Ascending aorta (tissue), 2 donors: ENCODE data around the gene ARFGAP2. TPM values are rescaled to one million over a fixed set of nuclear protein-coding genes. Genes with fewer than 3 reads are reported as not detected.

Experiments
- DNase-seq, 2 donors: peaks; one replicate each; pipeline ENCODE4 v3.0.0-alpha.2; 2019; ENCODE audit warnings: low spot score in 2 of 2
- H3K27ac ChIP-seq, 2 donors: fragments of 200-600 bp; sonication (generic); one replicate each; pipeline ENCODE4 v1.5.1; 2016 to 2017; ENCODE audit warnings: mild to moderate bottlenecking in 1 of 2
- H3K27me3 ChIP-seq: fragments of 200-600 bp; sonication (generic); one replicate; pipeline ENCODE4 v1.5.1; 2017
- H3K36me3 ChIP-seq, 2 donors: fragments of 200-600 bp; sonication (generic); one replicate each; pipeline ENCODE4 v1.5.1; 2016
- H3K4me1 ChIP-seq, 2 donors: fragments of 200-600 bp; sonication (generic); one replicate each; pipeline ENCODE4 v1.5.1; 2016 to 2017; ENCODE audit warnings: mild to moderate bottlenecking in 1 of 2
- H3K4me3 ChIP-seq, 2 donors: fragments of 200-600 bp; sonication (generic); one replicate each; pipeline ENCODE4 v1.5.1; 2016 to 2017; ENCODE audit warnings: mild to moderate bottlenecking in 1 of 2
- H3K9me3 ChIP-seq, 2 donors: fragments of 200-600 bp; sonication (generic); one replicate each; pipeline ENCODE4 v1.5.1; 2016
- CTCF ChIP-seq, 3 experiments: fragments of 200-600 bp in 2 of 3; fragments of 450-650 bp in 1 of 3; sonication (generic) in 2 of 3; IDR thresholded peaks; one replicate each; pipeline ENCODE4 v1.5.1; 2016 to 2019; ENCODE audit warnings: antibody characterized with exemption in 3 of 3, mild to moderate bottlenecking in 1 of 3, moderate library complexity in 1 of 3
- intact Hi-C: fragments of 100-400 bp; cut with DNase I; formaldehyde crosslinking; loops from one replicate; pipeline ENCODE4 v1.15.1; 2023
- total RNA-seq: library from RNA; depleted of rRNA; stranded (reverse); fragments of >200 nt; gene quantifications from one replicate; pipeline ENCODE4 v1.1.0, GENCODE V29; 2016

ARFGAP2 gene
- total RNA-seq, 1 donor from 2014 or later, result 66.1 TPM

GRCh38 chr11:47156333-47156732, 20.3 kb downstream of the ARFGAP2 start:
- no peak for DNase-seq
- Histone ChIP-seq H3K27ac (no peak overlapping the region), H3K4me3 (no peak overlapping the region), H3K36me3 (peaks cover 0 to 24% of the 10 kb centered on the region in 2 donors), H3K27me3 (no peaks in the 10 kb centered on the region), H3K4me1 (peaks cover 0 to 3% of the 10 kb centered on the region in 2 donors), H3K9me3 (no peaks in the 10 kb centered on the region)
- TF ChIP-seq CTCF (IDR thresholded peaks at IDR 0.05), result no peak
- intact Hi-C loops, result no loop called here

GRCh38 chr11:47155879-47156278, 20.8 kb downstream of the ARFGAP2 start:
- no peak overlapping the region for H3K4me3 ChIP-seq
- H3K4me1 ChIP-seq, result peaks cover 0 to 2% of the 10 kb centered on the region in 2 donors
- no peaks in the 10 kb centered on the region for H3K27me3 ChIP-seq
- intact Hi-C loops, result no loop called here
- H3K27ac ChIP-seq, result no peak overlapping the region
- no peaks in the 10 kb centered on the region for H3K9me3 ChIP-seq
- peaks cover 0 to 24% of the 10 kb centered on the region in 2 donors for H3K36me3 ChIP-seq
- TF ChIP-seq CTCF (IDR thresholded peaks at IDR 0.05), result no peak
- DNase-seq, result no peak

GRCh38 chr11:47154616-47155570, 21.8 kb downstream of the ARFGAP2 start:
- H3K27ac ChIP-seq, result no peak overlapping the region
- DNase-seq, result no peak
- no peaks in the 10 kb centered on the region for H3K4me1 ChIP-seq
- intact Hi-C loops, result no loop called here
- no peaks in the 10 kb centered on the region for H3K9me3 ChIP-seq
- H3K36me3 ChIP-seq, result peaks cover 0 to 24% of the 10 kb centered on the region in 2 donors
- no peak overlapping the region for H3K4me3 ChIP-seq
- no peak for TF ChIP-seq CTCF (IDR thresholded peaks at IDR 0.05)
- H3K27me3 ChIP-seq, result no peaks in the 10 kb centered on the region

- peak in 1 of 2 donors; percentile 85 for DNase-seq
- no peaks in the 10 kb centered on the region for H3K4me1 ChIP-seq
- peak; percentile 89 to 95 (median 90) for TF ChIP-seq CTCF (IDR thresholded peaks at IDR 0.05)
- intact Hi-C loops, result loop anchor here (1.0 kb wide), 1 partner anchor 264 kb away; no protein-coding TSS in a partner anchor
- H3K4me3 ChIP-seq, result no peak overlapping the region
- H3K9me3 ChIP-seq, result no peaks in the 10 kb centered on the region
- no peak overlapping the region for H3K27ac ChIP-seq
- H3K27me3 ChIP-seq, result no peaks in the 10 kb centered on the region
- peaks cover 0 to 24% of the 10 kb centered on the region in 2 donors for H3K36me3 ChIP-seq
Observed at GRCh38 chr11:47152953-47153950, 23.4 kb downstream of the ARFGAP2 start.

- no peak for TF ChIP-seq CTCF (IDR thresholded peaks at IDR 0.05)
- Histone ChIP-seq H3K4me1 (no peaks in the 10 kb centered on the region), H3K27me3 (no peaks in the 10 kb centered on the region), H3K4me3 (no peak overlapping the region), H3K36me3 (peaks cover 0 to 16% of the 10 kb centered on the region in 2 donors), H3K27ac (no peak overlapping the region), H3K9me3 (no peaks in the 10 kb centered on the region)
- intact Hi-C loops, result no loop called here
- DNase-seq, result no peak
Observed at GRCh38 chr11:47152126-47152952, 24.3 kb downstream of the ARFGAP2 start.
